ENCODE data around the gene KCNIP4. TPM values are rescaled to one million over a fixed set of nuclear protein-coding genes. Genes with fewer than 3 reads are reported as not detected.
A peak's percentile ranks its signal among the peaks of the same experiment; 100 is the strongest.

KCNIP4 gene
- total and polyA plus RNA-seq, 2 donors (not counting 3 experiments of a cell fraction or from before 2014, with no cell fraction given): not detected

DNA sequence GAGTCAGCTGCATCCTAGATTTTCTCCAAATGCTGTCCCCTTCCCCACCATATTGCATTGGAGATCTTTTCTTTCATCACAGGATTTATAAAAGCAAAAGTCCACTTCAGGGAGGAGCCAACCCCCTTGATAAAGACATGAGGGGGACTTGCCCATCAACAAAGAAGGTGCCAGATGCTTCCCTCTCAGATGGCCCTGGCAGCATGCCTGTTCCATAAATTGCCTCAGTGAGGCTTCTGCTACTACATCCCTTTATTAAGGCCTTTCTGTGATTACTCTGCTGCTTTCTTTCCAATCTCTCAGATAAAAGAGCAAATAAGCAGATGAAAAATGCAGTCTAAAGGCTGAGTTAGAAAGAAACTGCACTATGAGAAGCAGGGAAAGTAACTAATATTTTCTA, 736.7 kb downstream of the KCNIP4 start:
- no peaks in the 10 kb centered on the region for H3K36me3 ChIP-seq (ENCODE audit: control insufficient read depth in 2 of 2, extremely low read depth in 1 of 2, insufficient read depth in 2 of 2, low read length in 2 of 2)
- no peaks in the 10 kb centered on the region for H3K79me2 ChIP-seq (ENCODE audit: control insufficient read depth, insufficient read depth, low read length)
- TF ChIP-seq FOS (IDR thresholded peaks at IDR 0.05; ENCODE audit: borderline replicate concordance, insufficient read depth, low read length): no peak
- TF ChIP-seq MYC (IDR thresholded peaks at IDR 0.05; ENCODE audit: low read depth, low read length): no peak
- TF ChIP-seq, protein P1, sequence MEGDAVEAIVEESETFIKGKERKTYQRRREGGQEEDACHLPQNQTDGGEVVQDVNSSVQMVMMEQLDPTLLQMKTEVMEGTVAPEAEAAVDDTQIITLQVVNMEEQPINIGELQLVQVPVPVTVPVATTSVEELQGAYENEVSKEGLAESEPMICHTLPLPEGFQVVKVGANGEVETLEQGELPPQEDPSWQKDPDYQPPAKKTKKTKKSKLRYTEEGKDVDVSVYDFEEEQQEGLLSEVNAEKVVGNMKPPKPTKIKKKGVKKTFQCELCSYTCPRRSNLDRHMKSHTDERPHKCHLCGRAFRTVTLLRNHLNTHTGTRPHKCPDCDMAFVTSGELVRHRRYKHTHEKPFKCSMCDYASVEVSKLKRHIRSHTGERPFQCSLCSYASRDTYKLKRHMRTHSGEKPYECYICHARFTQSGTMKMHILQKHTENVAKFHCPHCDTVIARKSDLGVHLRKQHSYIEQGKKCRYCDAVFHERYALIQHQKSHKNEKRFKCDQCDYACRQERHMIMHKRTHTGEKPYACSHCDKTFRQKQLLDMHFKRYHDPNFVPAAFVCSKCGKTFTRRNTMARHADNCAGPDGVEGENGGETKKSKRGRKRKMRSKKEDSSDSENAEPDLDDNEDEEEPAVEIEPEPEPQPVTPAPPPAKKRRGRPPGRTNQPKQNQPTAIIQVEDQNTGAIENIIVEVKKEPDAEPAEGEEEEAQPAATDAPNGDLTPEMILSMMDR (IDR thresholded peaks at IDR 0.05; ENCODE audit: extremely low read depth in 1 of 2, insufficient read depth in 1 of 2, low read depth in 1 of 2, low read length in 2 of 2): no peak
- no peak for TF ChIP-seq JUN (IDR thresholded peaks at IDR 0.05; ENCODE audit: borderline replicate concordance, insufficient read depth, insufficient read length, low read depth)
- DNase-seq (ENCODE audit: low read depth, low spot score) (no peak), FAIRE-seq (no peak)
- no peak overlapping the region for H3K4me2 ChIP-seq (ENCODE audit: insufficient read depth, low read length)
- H3K27ac ChIP-seq (ENCODE audit: insufficient read depth, low read depth, low read length): no peak overlapping the region
- H3K4me3 ChIP-seq (replicated peaks in 1 of 3; ENCODE audit: insufficient read depth in 1 of 3, low read depth in 1 of 3, low read length in 3 of 3): no peak overlapping the region
- no TSS peak for BruUV-seq (replicated peaks)
- H3K9me1 ChIP-seq (replicated peaks; ENCODE audit: control insufficient read depth, extremely low read depth, insufficient read depth, low read length): no peaks in the 10 kb centered on the region
- CTCF ChIA-PET: no interaction called here
- POLR2A ChIA-PET: no interaction called here
- intact Hi-C loops (cut with micrococcal nuclease) (no loop called here), dilution Hi-C loops (cut with MboI; ENCODE audit: extremely low pct_ligation_motif_present, low sequenced_read_pairs) (no loop called here)
- H2AFZ ChIP-seq (ENCODE audit: low read depth, low read length): no peak overlapping the region
- peaks cover 0 to 3% of the 10 kb centered on the region in 2 experiments for H3K27me3 ChIP-seq (ENCODE audit: control insufficient read depth in 2 of 2, insufficient read depth in 2 of 2, low read length in 2 of 2)
- H3K9me3 ChIP-seq (replicated peaks; ENCODE audit: control insufficient read depth, insufficient read depth, low read length): no peaks in the 10 kb centered on the region
- H3K9ac ChIP-seq (replicated peaks; ENCODE audit: extremely low read depth, insufficient read depth, low read length): no peak overlapping the region
- H3K4me1 ChIP-seq (ENCODE audit: control insufficient read depth, extremely low read depth, insufficient read depth, low read length): no peaks in the 10 kb centered on the region
- no peaks in the 10 kb centered on the region for H4K20me1 ChIP-seq (replicated peaks; ENCODE audit: control insufficient read depth, extremely low read depth, insufficient read depth, low read length)

DNA sequence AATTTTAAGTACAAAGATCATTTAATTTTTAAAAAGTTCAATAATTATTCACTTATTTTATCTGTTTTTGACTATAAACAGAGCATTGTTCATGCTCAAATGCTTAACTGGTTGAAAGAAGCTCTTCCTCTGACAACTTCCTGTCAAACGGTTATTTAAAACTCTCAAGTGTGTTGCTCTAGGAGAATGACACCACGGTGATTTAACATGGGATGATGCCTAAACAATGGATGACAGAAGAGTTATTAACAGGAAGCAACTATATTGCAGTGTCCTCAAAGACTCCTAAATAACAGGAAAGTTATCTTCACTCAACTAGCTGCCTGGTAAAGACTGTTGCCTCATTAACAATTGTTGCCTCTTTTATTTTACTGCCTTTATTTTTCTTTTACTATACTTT, 738.7 kb downstream of the KCNIP4 start:
- Histone ChIP-seq H2AFZ (ENCODE audit: low read depth, low read length) (no peak overlapping the region), H3K4me2 (ENCODE audit: insufficient read depth, low read length) (peak overlapping the region; percentile 37), H3K36me3 (ENCODE audit: control insufficient read depth in 2 of 2, extremely low read depth in 1 of 2, insufficient read depth in 2 of 2, low read length in 2 of 2) (no peaks in the 10 kb centered on the region), H3K9me1 (replicated peaks; ENCODE audit: control insufficient read depth, extremely low read depth, insufficient read depth, low read length) (no peaks in the 10 kb centered on the region), H3K27ac (ENCODE audit: insufficient read depth, low read depth, low read length) (no peak overlapping the region), H3K27me3 (ENCODE audit: control insufficient read depth in 2 of 2, insufficient read depth in 2 of 2, low read length in 2 of 2) (peaks cover 0 to 3% of the 10 kb centered on the region in 2 experiments), H3K9ac (replicated peaks; ENCODE audit: extremely low read depth, insufficient read depth, low read length) (no peak overlapping the region), H3K9me3 (replicated peaks; ENCODE audit: control insufficient read depth, insufficient read depth, low read length) (no peaks in the 10 kb centered on the region), H3K4me1 (ENCODE audit: control insufficient read depth, extremely low read depth, insufficient read depth, low read length) (peaks cover 14% of the 10 kb centered on the region), H3K4me3 (replicated peaks in 1 of 3; ENCODE audit: insufficient read depth in 1 of 3, low read depth in 1 of 3, low read length in 3 of 3) (no peak overlapping the region), H4K20me1 (replicated peaks; ENCODE audit: control insufficient read depth, extremely low read depth, insufficient read depth, low read length) (no peaks in the 10 kb centered on the region), H3K79me2 (ENCODE audit: control insufficient read depth, insufficient read depth, low read length) (no peaks in the 10 kb centered on the region)
- DNase-seq (ENCODE audit: low read depth, low spot score): peak; percentile 24
- TF ChIP-seq, protein P1 (IDR thresholded peaks at IDR 0.05; ENCODE audit: extremely low read depth in 1 of 2, insufficient read depth in 1 of 2, low read depth in 1 of 2, low read length in 2 of 2): no peak
- TF ChIP-seq GATA2 (IDR thresholded peaks at IDR 0.05; ENCODE audit: insufficient read depth, insufficient read length, low read depth, low read length) (no peak), POLR2AphosphoS5 (IDR thresholded peaks at IDR 0.05; ENCODE audit: insufficient read depth, low read depth, low read length) (no peak), JUN (IDR thresholded peaks at IDR 0.05; ENCODE audit: borderline replicate concordance, insufficient read depth, insufficient read length, low read depth) (no peak), FOS (IDR thresholded peaks at IDR 0.05; ENCODE audit: borderline replicate concordance, insufficient read depth, low read length) (peak; percentile 35), POLR2A (IDR thresholded peaks at IDR 0.05; ENCODE audit: low read depth, low read length) (no peak)
- TF ChIP-seq, protein P2, sequence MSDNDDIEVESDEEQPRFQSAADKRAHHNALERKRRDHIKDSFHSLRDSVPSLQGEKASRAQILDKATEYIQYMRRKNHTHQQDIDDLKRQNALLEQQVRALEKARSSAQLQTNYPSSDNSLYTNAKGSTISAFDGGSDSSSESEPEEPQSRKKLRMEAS (IDR thresholded peaks at IDR 0.05; ENCODE audit: insufficient read depth, insufficient read length): no peak
- CTCF ChIA-PET: interaction anchor here (0.9 kb wide), 1 partner anchor 17 kb away, joined by 3 read pairs; no protein-coding TSS in a partner anchor
- peak; percentile 74 for FAIRE-seq
- dilution Hi-C loops (cut with MboI; ENCODE audit: extremely low pct_ligation_motif_present, low sequenced_read_pairs): no loop called here
- intact Hi-C loops (cut with micrococcal nuclease): loop anchor here (5.0 kb wide), 1 partner anchor 433 kb away; no protein-coding TSS in a partner anchor
- POLR2A ChIA-PET: no interaction called here
- BruUV-seq (replicated peaks): no TSS peak

Data from endothelial cell of umbilical vein (primary cell).